CD4-positive, alpha-beta T cell treated with Interleukin-6 at 100 ng/mL for 8 hours (primary cell): Measurements from ENCODE around the gene SYNC.

Experiments used
- DNase-seq: peaks from one replicate; pipeline ENCODE4 v3.0.0-alpha.2; 2020; ENCODE audit warnings: mixed read lengths, low spot score

The SYNC gene

GRCh38 chr1:32702599-32703478, at the start of gene SYNC:
Gene SYNC, minus strand, starts transcription at chr1:32702770. Its CDS starts 110 bp downstream, at chr1:32702660.
- DNase-seq, result no peak

GRCh38 chr1:32749771-32750170, 47.2 kb upstream of the SYNC start:
- DNase-seq, result no peak

GRCh38 chr1:32749332-32749731, 46.8 kb upstream of the SYNC start:
- no peak for DNase-seq

- DNase-seq, result no peak
Measured at GRCh38 chr1:32748926-32749325, 46.4 kb upstream of the SYNC start.

- no peak for DNase-seq
Measured at GRCh38 chr1:32748348-32748747, 45.8 kb upstream of the SYNC start.

GRCh38 chr1:32746130-32746529, 43.6 kb upstream of the SYNC start:
- DNase-seq, result no peak

- DNase-seq, result no peak
Measured at GRCh38 chr1:32744071-32744425, 41.5 kb upstream of the SYNC start.

GRCh38 chr1:32743380-32744070, 41.0 kb upstream of the SYNC start:
- no peak for DNase-seq

GRCh38 chr1:32742956-32743355, 40.4 kb upstream of the SYNC start:
- no peak for DNase-seq

- DNase-seq, result no peak
Measured at GRCh38 chr1:32742199-32742947, 39.8 kb upstream of the SYNC start.

GRCh38 chr1:32741413-32742198, 39.0 kb upstream of the SYNC start:
- DNase-seq, result no peak

GRCh38 chr1:32741059-32741412, 38.5 kb upstream of the SYNC start:
- DNase-seq, result no peak

GRCh38 chr1:32736812-32737791, 34.5 kb upstream of the SYNC start:
- DNase-seq, result no peak

- no peak for DNase-seq
Measured at GRCh38 chr1:32733582-32734321, 31.2 kb upstream of the SYNC start.

- no peak for DNase-seq
Measured at GRCh38 chr1:32729254-32730046, 26.9 kb upstream of the SYNC start.

GRCh38 chr1:32728413-32729077, 26.0 kb upstream of the SYNC start:
- DNase-seq, result no peak

GRCh38 chr1:32727876-32728275, 25.3 kb upstream of the SYNC start:
- no peak for DNase-seq

GRCh38 chr1:32725615-32725982, 23.0 kb upstream of the SYNC start:
- no peak for DNase-seq
